MCF 10A (cell line): ENCODE results near the gene SGK1. TPM values are rescaled to one million over a fixed set of nuclear protein-coding genes. Genes with fewer than 3 reads are reported as not detected.
A peak's percentile ranks its signal among the peaks of the same experiment; 100 is the strongest.

Experiments used
- BruUV-seq: library from RNA; stranded (reverse); fragments of 400-500 nt; replicated peaks from 2 replicates; lab custom pipeline; 2021; lab: Mats Ljungman, UMichigan
- CTCF ChIA-PET: fragments of 300-600 bp; sonication (Branson Sonifier 250); formaldehyde crosslinking; extraction: SDS; loops from one replicate; lab custom pipeline; 2021; ENCODE audit warnings: antibody characterized with exemption, inconsistent platforms; lab: Yijun Ruan, JAX
- POLR2A ChIA-PET: fragments of 300-600, 350-650 bp; sonication (Branson Sonifier 250); formaldehyde crosslinking; extraction: SDS; loops from one replicate; lab custom pipeline; 2020; ENCODE audit warnings: antibody characterized with exemption, inconsistent platforms; lab: Yijun Ruan, JAX
- DNase-seq: peaks from one replicate; pipeline ENCODE4 v3.0.0-alpha.2; 2018; ENCODE audit not compliant: unreplicated experiment
- H3K27ac Mint-ChIP-seq: one replicate; pipeline ENCODE4 v1.8.0; 2022; ENCODE audit warnings: mild to moderate bottlenecking, low read depth, mixed read lengths; ENCODE audit not compliant: unreplicated experiment
- H3K27me3 Mint-ChIP-seq: one replicate; pipeline ENCODE4 v1.8.0; 2022; ENCODE audit warnings: mixed read lengths; ENCODE audit not compliant: insufficient read depth, unreplicated experiment
- H3K36me3 Mint-ChIP-seq: one replicate; pipeline ENCODE4 v1.8.0; 2022; ENCODE audit warnings: mild to moderate bottlenecking, moderate library complexity, mixed read lengths; ENCODE audit not compliant: insufficient read depth, unreplicated experiment
- H3K4me1 Mint-ChIP-seq: one replicate; pipeline ENCODE4 v1.8.0; 2022; ENCODE audit warnings: mixed read lengths; ENCODE audit not compliant: insufficient read depth, unreplicated experiment
- H3K4me3 Mint-ChIP-seq: one replicate; pipeline ENCODE4 v1.8.0; 2022; ENCODE audit warnings: mild to moderate bottlenecking, moderate library complexity, mixed read lengths; ENCODE audit not compliant: unreplicated experiment
- H3K9me3 Mint-ChIP-seq: one replicate; pipeline ENCODE4 v1.8.0; 2022; ENCODE audit warnings: mixed read lengths; ENCODE audit not compliant: unreplicated experiment
- CTCF ChIP-seq: fragments of 200-600 bp; IDR thresholded peaks from one replicate; pipeline ENCODE4 v1.8.0; 2022; ENCODE audit warnings: antibody characterized with exemption, mild to moderate bottlenecking; ENCODE audit not compliant: unreplicated experiment
- intact Hi-C: fragments of 100-400 bp; cut with micrococcal nuclease; formaldehyde crosslinking; loops from 2 replicates; pipeline ENCODE4 v1.14.1; 2022
- total RNA-seq: library from RNA; stranded (reverse); gene quantifications from 2 replicates; pipeline ENCODE4 v1.2.3, GENCODE V29; 2022

SGK1 gene
- total RNA-seq, 1 experiment from 2014 or later: 30.8 TPM

- H3K36me3 Mint-ChIP-seq: peaks cover 82% of the 10 kb centered on the region
- no peak for TF ChIP-seq CTCF
- intact Hi-C loops: loop anchor here (5.0 kb wide), 1 partner anchor 772 kb away; no protein-coding TSS in a partner anchor
- POLR2A ChIA-PET: interaction anchor here (0.5 to 3.8 kb wide), 6 partner anchors 181 to 739 kb away, joined by 3 to 28 read pairs (median 4); no protein-coding TSS in a partner anchor
- DNase-seq: no peak
- H3K27me3 Mint-ChIP-seq: no peaks in the 10 kb centered on the region
- H3K27ac Mint-ChIP-seq: peak overlapping the region; percentile 92
- BruUV-seq: no TSS peak
- CTCF ChIA-PET: interaction anchor here (0.6 to 3.1 kb wide), 8 partner anchors 9 to 713 kb away, joined by 3 to 28 read pairs (median 3); no protein-coding TSS in a partner anchor
- H3K4me1 Mint-ChIP-seq: peaks cover 24% of the 10 kb centered on the region
- peak overlapping the region; percentile 95 for H3K4me3 Mint-ChIP-seq
- H3K9me3 Mint-ChIP-seq: no peaks in the 10 kb centered on the region
These were observed 147.9 kb downstream of the SGK1 start for GRCh38 chr6:134169871-134170486.

- POLR2A ChIA-PET: no interaction called here
- Mint-ChIP-seq H3K27me3 (no peaks in the 10 kb centered on the region), H3K4me3 (peak overlapping the region; percentile 10), H3K9me3 (no peaks in the 10 kb centered on the region), H3K4me1 (peaks cover 24% of the 10 kb centered on the region), H3K36me3 (peaks cover 70% of the 10 kb centered on the region), H3K27ac (no peak overlapping the region)
- CTCF ChIA-PET: interaction anchor here (0.6 to 1.2 kb wide), 3 partner anchors 9 to 470 kb away, joined by 3 to 7 read pairs (median 3); no protein-coding TSS in a partner anchor
- BruUV-seq: no TSS peak
- no peak for TF ChIP-seq CTCF
- intact Hi-C loops: no loop called here
- DNase-seq: no peak
These were observed 149.2 kb downstream of the SGK1 start for GRCh38 chr6:134168590-134169208.

GRCh38 chr6:134166511-134167261, 151.2 kb downstream of the SGK1 start:
- H3K4me3 Mint-ChIP-seq: no peak overlapping the region
- no peak overlapping the region for H3K27ac Mint-ChIP-seq
- no TSS peak for BruUV-seq
- ChIA-PET CTCF (interaction anchor here (0.6 to 2.3 kb wide), 8 partner anchors 10 to 743 kb away, joined by 3 to 15 read pairs (median 4); no protein-coding TSS in a partner anchor), POLR2A (interaction anchor here (0.8 to 2.0 kb wide), 9 partner anchors 11 to 742 kb away, joined by 3 to 9 read pairs (median 3); no protein-coding TSS in a partner anchor)
- intact Hi-C loops: no loop called here
- no peak for TF ChIP-seq CTCF
- H3K27me3 Mint-ChIP-seq: no peaks in the 10 kb centered on the region
- H3K4me1 Mint-ChIP-seq: peaks cover 19% of the 10 kb centered on the region
- H3K36me3 Mint-ChIP-seq: peaks cover 50% of the 10 kb centered on the region
- H3K9me3 Mint-ChIP-seq: no peaks in the 10 kb centered on the region
- no peak for DNase-seq
